Ovary (tissue), 3 donors: Measurements from ENCODE around the gene PDK1.

ENCODE experiments used
- POLR2A ChIP-seq: fragments of 450-650 bp; IDR thresholded peaks from one replicate; pipeline ENCODE4 v1.6.1; 2017; ENCODE audit warnings: antibody characterized with exemption, mild to moderate bottlenecking, moderate library complexity
- TF ChIP-seq, protein P1 (sequence below), 3 donors: fragments of 450-650 bp in 2 of 3; fragments of 200-600 bp in 1 of 3; IDR thresholded peaks; one replicate each; pipeline versions ENCODE4 v1.5.1 to v1.8.0; 2016 to 2022; ENCODE audit warnings: antibody characterized with exemption in 3 of 3, mild to moderate bottlenecking in 1 of 3
- donor health status: DM: no; HTN: no; CAD: no.

DNA sequence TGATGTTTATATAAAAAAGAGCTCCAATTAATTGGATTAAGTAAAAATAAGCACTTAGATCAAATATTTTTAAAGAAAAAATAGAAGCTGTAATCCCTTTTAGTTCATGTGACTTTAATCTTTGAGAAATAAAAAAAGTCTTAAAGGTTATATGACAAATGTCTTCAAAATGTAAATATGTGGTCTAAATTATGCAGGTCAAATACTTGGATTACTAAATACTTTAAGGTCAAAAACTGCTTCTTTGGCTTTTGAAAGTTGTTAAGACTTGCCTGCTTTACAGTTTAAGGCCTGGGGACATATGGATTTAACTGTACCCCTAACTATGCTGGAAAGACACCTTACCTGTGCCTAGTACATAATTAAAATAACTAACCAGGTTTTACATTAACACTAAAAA lies 15.5 kb upstream of the PDK1 start:
- no peak for TF ChIP-seq POLR2A
- TF ChIP-seq, protein P1, sequence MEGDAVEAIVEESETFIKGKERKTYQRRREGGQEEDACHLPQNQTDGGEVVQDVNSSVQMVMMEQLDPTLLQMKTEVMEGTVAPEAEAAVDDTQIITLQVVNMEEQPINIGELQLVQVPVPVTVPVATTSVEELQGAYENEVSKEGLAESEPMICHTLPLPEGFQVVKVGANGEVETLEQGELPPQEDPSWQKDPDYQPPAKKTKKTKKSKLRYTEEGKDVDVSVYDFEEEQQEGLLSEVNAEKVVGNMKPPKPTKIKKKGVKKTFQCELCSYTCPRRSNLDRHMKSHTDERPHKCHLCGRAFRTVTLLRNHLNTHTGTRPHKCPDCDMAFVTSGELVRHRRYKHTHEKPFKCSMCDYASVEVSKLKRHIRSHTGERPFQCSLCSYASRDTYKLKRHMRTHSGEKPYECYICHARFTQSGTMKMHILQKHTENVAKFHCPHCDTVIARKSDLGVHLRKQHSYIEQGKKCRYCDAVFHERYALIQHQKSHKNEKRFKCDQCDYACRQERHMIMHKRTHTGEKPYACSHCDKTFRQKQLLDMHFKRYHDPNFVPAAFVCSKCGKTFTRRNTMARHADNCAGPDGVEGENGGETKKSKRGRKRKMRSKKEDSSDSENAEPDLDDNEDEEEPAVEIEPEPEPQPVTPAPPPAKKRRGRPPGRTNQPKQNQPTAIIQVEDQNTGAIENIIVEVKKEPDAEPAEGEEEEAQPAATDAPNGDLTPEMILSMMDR (IDR thresholded peaks at IDR 0.05) = no peak
